Pancreas (tissue), 10 donors: ENCODE data around the gene RGL2. TPM values are rescaled to one million over a fixed set of nuclear protein-coding genes. Genes with fewer than 3 reads are reported as not detected.
A peak's percentile ranks its signal among the peaks of the same experiment; 100 is the strongest.

Source experiments
- ATAC-seq, 4 donors: fragments of 200-7000 bp; cut with Tn5 transposase; one replicate each; pipeline versions ENCODE4 v1.8.0 to v1.9.1; 2020; ENCODE audit warnings: mild to moderate bottlenecking in 4 of 4, moderate library complexity in 4 of 4
- DNase-seq, 6 donors: peaks; one replicate each; pipeline ENCODE4 v3.0.0-alpha.2; 2020
- FAIRE-seq: peaks from 2 replicates; lab custom pipeline; 2012; peaks lifted over from hg19 to GRCh38; lab: Jason Lieb, UNC
- H3K27ac ChIP-seq, 4 donors: fragments of 200-600 bp; sonication (generic); 1 replicate in 3 of 4; 2 replicates in 1 of 4; pipeline versions ENCODE4 v1.5.0 to v1.8.0; 2020
- H3K27me3 ChIP-seq, 4 donors: fragments of 200-600 bp; one replicate each; pipeline ENCODE4 v1.8.0; 2021
- H3K36me3 ChIP-seq, 3 donors: fragments of 200-600 bp; sonication (generic) in 1 of 3; one replicate each; pipeline versions ENCODE4 v1.5.0 to v1.8.0; 2020 to 2021
- H3K4me1 ChIP-seq, 3 donors: fragments of 200-600 bp; one replicate each; pipeline ENCODE4 v1.8.0; 2021
- H3K4me3 ChIP-seq, 4 donors: fragments of 200-600 bp; sonication (generic) in 2 of 4; one replicate each; pipeline versions ENCODE4 v1.5.0 to v1.8.0; 2020 to 2021
- H3K9me3 ChIP-seq, 4 donors: fragments of 200-600 bp; one replicate each; pipeline ENCODE4 v1.8.0; 2021
- WGBS, 2 donors: extraction: QIAGEN DNeasy Blood & Tissue Kit; methylation state at CpG; one replicate each; pipeline ENCODE4 v1.1.7; 2013; 5-methylcytosine and 5-hydroxymethylcytosine counted together
- intact Hi-C, 3 donors: fragments of 100-400 bp; cut with DNase I; formaldehyde crosslinking; loops; one replicate each; pipeline versions ENCODE4 v1.11.1 to v1.14.2; 2022
- polyA plus RNA-seq, 2 donors: library from polyadenylated mRNA; stranded (reverse); fragments of 200-250 nt; gene quantifications; one replicate each; pipeline ENCODE4 v1.2.3, GENCODE V29; 2013
- total RNA-seq, 6 donors: library from RNA; stranded (reverse); fragmentation: NEBNext Ultra II Directional in 4 of 6; extraction: Animal tissue kit (Norgen Biotek cat#: 25700) in 4 of 6; gene quantifications; one replicate each; pipeline versions ENCODE4 v1.2.1 to v1.2.4, GENCODE V29; 2021 to 2023
- TF ChIP-seq, protein P1 (sequence below), 4 donors: fragments of 200-600 bp; sonication (generic) in 3 of 4; IDR thresholded peaks; one replicate each; pipeline versions ENCODE4 v1.5.0 to v1.8.0; 2021; ENCODE audit warnings: antibody characterized with exemption in 4 of 4
- donor health status: healthy with polysubstance abuse.
- donor health status: DM: no; HTN: no; CAD: no; lungs with moderate emphysema.
- donor health status: DM: no; HTN: no; CAD: no.
- donor health status: control.
- donor health status: control.
- donor health status: Bipolar disorder and iron deficiency.
- donor health status: DM: yes; HTN: yes; CAD: no.
- donor health status: DM: no; HTN: no; CAD: no.
- donor health status: DM: no; HTN: no; CAD: no.
- donor health status: DM: yes; HTN: yes; CAD: no.

The RGL2 gene
- total and polyA plus RNA-seq, 8 donors = 24.5 to 121 (median 32.1) TPM

DNA sequence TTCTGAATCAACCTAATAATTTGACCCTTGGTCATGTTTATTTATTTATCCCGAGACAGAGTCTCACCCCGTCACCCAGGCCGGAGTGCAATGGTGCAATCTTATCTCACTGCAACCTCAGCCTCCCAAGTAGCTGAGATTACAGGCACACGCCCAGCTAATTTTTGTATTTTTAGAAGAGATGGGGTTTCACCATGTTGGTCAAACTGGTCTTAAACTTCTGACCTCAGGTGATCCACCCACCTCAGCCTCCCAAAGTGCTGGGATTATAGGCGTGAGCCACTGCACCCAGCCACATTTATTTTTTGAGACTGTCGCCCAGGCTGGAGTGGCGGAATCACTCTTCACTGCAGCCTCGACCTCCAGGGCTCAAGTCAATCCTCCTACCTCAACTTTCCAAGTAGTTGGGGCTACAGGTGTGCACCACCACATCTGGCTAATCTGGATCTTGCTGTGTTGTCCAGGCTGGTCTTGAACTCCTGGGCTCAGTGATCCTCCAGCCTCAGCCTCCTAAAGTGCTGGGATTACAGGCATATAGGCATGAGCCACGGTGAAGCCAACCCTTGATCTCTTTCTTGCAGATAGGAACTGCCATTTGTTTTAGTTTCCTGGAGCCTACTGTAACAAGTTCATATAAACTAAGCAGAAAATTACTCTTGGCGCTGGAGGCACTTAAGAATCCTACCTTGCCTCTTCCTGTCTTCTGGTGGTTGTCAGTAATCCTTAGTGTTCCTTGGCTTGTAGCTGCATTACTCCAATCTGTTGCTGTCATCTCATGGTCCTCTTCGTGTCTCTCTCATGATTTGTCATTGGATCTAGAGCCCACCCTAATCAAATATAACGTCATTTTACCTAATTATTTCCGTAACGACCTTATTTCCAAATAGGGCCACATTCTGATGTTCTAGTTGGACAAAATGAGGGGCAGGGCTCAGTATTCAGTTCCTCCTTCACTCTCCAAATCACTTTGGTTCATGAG lies 24.5 kb downstream of the RGL2 start:
- peaks cover 0 to 21% (median 15%) of the 10 kb centered on the region in 3 donors for H3K36me3 ChIP-seq
- no peaks in the 10 kb centered on the region for H3K9me3 ChIP-seq
- 47 to 51% methylated on average over 14 of the region's 14 CpGs for WGBS, 2 donors
- FAIRE-seq (no peak), DNase-seq (no peak), ATAC-seq (no peak)
- H3K27me3 ChIP-seq = no peaks in the 10 kb centered on the region
- H3K4me3 ChIP-seq = peak overlapping the region in 2 of 4 donors; percentile 75 to 78
- H3K4me1 ChIP-seq = peaks cover 22 to 32% (median 23%) of the 10 kb centered on the region in 3 donors
- TF ChIP-seq, protein P1, sequence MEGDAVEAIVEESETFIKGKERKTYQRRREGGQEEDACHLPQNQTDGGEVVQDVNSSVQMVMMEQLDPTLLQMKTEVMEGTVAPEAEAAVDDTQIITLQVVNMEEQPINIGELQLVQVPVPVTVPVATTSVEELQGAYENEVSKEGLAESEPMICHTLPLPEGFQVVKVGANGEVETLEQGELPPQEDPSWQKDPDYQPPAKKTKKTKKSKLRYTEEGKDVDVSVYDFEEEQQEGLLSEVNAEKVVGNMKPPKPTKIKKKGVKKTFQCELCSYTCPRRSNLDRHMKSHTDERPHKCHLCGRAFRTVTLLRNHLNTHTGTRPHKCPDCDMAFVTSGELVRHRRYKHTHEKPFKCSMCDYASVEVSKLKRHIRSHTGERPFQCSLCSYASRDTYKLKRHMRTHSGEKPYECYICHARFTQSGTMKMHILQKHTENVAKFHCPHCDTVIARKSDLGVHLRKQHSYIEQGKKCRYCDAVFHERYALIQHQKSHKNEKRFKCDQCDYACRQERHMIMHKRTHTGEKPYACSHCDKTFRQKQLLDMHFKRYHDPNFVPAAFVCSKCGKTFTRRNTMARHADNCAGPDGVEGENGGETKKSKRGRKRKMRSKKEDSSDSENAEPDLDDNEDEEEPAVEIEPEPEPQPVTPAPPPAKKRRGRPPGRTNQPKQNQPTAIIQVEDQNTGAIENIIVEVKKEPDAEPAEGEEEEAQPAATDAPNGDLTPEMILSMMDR (IDR thresholded peaks at IDR 0.05) = no peak
- intact Hi-C loops = no loop called here
- H3K27ac ChIP-seq = no peak overlapping the region

DNA sequence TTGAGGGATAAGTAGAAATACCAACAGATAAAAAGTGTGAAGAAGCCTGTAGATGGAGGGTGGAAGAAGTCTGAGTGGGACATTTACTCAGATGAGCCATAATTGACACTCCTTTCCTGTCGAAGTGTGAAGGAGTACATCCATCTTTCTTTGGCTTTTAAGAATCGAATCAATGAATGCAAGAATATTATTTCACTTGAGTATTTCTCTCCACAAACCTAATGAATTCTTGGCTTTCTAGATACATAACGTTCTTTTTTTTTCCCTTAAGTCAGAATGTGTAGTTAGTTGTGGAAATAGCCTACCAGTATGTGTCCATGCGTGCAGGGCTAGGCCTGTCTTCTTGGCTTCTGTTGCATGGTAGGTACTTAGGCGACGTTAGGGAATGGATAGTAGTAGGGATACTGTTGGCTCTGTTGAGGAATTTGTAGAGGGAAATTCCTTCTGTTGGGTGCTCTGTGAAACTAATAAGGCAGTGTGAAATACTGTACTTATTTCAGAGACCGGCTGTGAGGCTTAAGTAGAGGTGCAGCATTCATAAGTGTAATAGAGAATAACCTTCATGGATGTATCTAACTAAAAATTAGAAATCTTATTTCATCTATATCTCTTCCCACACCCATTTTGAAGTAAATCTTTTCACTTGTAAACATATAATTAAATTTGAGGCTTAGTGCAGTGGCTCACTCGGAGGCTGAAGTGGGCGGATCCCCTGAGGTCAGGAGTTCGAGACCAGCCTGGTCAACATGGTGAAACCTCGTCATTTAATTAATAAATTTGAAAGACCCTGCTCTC lies 25.4 kb downstream of the RGL2 start:
- H3K4me3 ChIP-seq = peak overlapping the region; percentile 64 to 85 (median 76)
- WGBS, 2 donors = 49 to 50% methylated on average over 11 of the region's 11 CpGs
- DNase-seq = no peak
- intact Hi-C loops = no loop called here
- H3K27me3 ChIP-seq = no peaks in the 10 kb centered on the region
- no peak overlapping the region for H3K27ac ChIP-seq
- TF ChIP-seq, protein P1 (IDR thresholded peaks at IDR 0.05) = no peak
- ATAC-seq = no peak
- H3K9me3 ChIP-seq = no peaks in the 10 kb centered on the region
- H3K36me3 ChIP-seq = peaks cover 0 to 26% (median 16%) of the 10 kb centered on the region in 3 donors
- peaks cover 22 to 32% (median 23%) of the 10 kb centered on the region in 3 donors for H3K4me1 ChIP-seq
- FAIRE-seq = no peak

DNA sequence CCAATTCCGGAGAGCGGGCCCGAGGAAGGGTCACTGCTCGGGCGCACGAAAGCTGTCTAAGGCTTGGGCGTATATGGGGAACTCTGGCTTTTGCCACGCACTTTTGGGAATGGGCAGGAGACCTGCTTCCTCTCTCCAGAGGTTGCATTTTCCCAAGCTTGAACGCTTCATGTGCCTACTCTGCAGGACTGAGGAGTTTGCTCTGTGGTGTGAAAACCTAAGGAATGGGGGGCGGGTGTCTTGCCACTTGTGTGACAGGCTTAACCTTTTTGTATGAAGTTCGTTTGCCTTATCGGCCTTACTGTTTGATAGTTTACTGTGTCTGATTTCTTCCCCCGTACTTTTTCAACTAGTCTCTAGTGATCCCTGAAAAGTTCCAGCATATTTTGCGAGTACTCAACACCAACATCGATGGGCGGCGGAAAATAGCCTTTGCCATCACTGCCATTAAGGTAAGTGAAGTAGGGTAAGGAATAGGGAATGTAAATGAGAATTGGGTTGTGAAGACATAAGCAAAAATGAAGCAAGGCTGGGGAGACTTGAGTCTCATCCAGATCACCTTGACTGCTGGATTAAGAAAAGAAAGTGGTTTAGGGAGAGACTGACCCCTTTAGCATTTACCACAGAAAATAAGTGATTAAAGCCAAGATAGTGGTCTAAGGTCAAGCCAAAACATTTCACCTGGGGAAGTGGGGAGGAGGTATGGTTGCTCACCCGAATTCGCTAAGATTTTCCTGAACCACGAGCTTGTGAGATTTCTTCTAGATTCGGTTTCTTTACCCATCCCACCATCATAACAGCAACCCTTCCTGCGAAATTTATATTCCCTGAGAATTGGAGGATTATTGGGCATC lies 26.2 kb downstream of the RGL2 start:
- intact Hi-C loops = no loop called here
- TF ChIP-seq, protein P1 (IDR thresholded peaks at IDR 0.05) = no peak
- Histone ChIP-seq H3K9me3 (no peaks in the 10 kb centered on the region), H3K4me1 (peaks cover 22 to 32% (median 23%) of the 10 kb centered on the region in 3 donors), H3K27me3 (no peaks in the 10 kb centered on the region), H3K36me3 (peaks cover 0 to 35% (median 24%) of the 10 kb centered on the region in 3 donors), H3K4me3 (peak overlapping the region; percentile 64 to 85 (median 76)), H3K27ac (peak overlapping the region; percentile 81 to 93 (median 92))
- no peak for DNase-seq
- no peak for FAIRE-seq
- peak; percentile 9 to 31 (median 18) for ATAC-seq
- WGBS, 2 donors = 7 to 8% methylated on average over 22 of the region's 22 CpGs

DNA sequence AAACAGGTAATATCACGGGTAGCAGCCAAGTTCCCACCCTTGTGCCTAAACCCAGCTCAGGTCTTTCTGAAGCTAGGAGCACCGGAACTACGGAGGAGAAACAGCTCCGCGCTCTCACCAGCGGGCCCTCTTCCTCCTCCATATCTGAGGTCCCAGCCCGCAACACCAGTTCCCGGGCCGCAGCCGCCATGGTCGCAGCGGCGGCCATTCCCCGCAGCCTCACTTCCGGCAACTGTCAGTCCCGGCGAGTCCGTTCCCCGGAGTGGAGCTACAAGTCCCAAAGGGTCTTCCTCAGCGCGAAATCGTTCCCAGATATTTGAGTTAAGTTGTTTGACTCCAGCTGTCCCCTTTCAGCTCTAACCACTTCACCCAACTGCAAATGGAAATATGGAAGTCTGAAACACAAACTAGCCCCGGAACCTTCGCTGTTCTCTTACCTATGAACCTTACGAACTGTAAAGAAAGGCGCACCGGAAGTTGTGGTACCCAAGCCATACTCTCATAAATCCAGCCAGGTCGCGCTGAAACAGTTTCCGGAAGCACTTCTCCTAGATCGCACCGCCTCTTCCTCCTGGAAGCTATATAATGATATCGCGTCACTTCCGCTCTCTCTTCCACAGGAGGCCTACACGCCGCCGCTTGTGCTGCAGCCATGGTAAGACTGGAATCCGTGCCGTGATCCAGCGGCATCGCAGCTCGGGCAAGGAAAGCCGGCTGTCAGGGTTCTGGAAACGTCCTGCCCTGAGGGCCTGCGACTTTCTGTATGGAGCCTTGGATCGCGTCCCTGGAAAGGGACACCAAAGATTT lies 27.1 kb downstream of the RGL2 start, which contains the start of the genes RPS18 and VPS52:
RPS18 (plus strand) TSS at position 608 of the 807 bp plus-strand sequence; CDS start at position 653, 45 bp downstream.
VPS52 (minus strand) TSS at position 409 of the 807 bp plus-strand sequence; CDS start at position 208, 201 bp downstream.
- H3K4me1 ChIP-seq = peaks cover 22 to 32% (median 23%) of the 10 kb centered on the region in 3 donors
- peaks cover 0 to 41% (median 30%) of the 10 kb centered on the region in 3 donors for H3K36me3 ChIP-seq
- peak within 1 kb of the TSS; percentile 81 to 93 (median 92) for H3K27ac ChIP-seq
- DNase-seq (peak; percentile 87 to 96 (median 94)), ATAC-seq (peak; percentile 94 to 96 (median 95)), FAIRE-seq (peak; percentile 59)
- H3K9me3 ChIP-seq = no peaks in the 10 kb centered on the region
- H3K27me3 ChIP-seq = no peaks in the 10 kb centered on the region
- 0 to 1% methylated on average over 48 of the region's 48 CpGs for WGBS, 2 donors
- peak within 1 kb of the TSS; percentile 75 to 89 (median 82) for H3K4me3 ChIP-seq
- TF ChIP-seq, protein P1 (IDR thresholded peaks at IDR 0.05) = no peak
- intact Hi-C loops = no loop called here
